8988T (cell line): Measurements from ENCODE around the gene PJVK.
"Not testable (repeated sequence)": the region's sequence is repeated elsewhere in the genome, so short reads cannot be mapped to it uniquely, and the experiment has no call there.

ENCODE experiments used
- DNase-seq: peaks from one replicate; pipeline ENCODE4 v3.0.0; 2011

The PJVK gene, protein sequence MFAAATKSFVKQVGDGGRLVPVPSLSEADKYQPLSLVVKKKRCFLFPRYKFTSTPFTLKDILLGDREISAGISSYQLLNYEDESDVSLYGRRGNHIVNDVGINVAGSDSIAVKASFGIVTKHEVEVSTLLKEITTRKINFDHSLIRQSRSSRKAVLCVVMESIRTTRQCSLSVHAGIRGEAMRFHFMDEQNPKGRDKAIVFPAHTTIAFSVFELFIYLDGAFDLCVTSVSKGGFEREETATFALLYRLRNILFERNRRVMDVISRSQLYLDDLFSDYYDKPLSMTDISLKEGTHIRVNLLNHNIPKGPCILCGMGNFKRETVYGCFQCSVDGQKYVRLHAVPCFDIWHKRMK

DNA sequence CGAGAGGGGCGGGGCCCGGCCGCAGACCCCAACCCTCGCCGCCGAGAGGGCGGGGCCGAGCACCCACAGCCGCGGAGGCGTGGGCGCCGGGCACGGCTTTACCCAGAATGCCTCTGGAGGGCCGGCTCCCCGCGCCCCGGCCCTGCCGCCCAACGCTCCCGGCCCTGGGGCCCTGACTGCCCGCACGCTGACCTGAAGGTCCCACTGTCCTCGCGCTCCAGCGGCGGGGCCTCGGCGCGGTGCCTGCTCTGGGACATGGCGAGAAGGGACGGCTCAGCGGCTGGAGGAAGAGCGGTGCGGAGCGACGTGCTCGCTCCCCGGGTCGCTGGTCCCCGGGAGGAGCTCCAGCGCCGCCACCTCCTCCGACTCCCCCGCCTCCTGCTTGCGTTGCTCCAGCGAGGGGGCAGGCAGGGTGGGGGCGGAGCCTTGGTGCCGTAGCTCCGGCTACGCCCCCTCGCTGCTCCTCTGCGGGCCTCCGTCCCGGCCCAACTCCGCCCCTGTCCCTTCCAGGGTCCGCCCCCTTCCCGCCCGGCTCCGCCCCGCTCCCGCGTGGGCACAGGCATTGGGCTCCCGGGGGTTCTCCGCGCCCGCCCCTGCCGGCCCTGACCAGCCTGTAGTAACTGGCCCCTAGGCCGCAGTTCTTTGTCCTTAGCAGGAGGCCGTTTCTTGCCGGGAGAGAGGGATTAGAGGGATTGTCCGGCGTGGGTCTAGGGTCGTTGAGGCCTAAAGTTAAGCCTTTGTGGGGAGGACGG lies at the start of gene PJVK, which contains the start of gene PRKRA:
PJVK (plus strand) TSS at position 605 of the 752 bp plus-strand sequence. CDS start 2,032 bp downstream, outside the sequence.
PRKRA (minus strand) TSS at position 402 of the 752 bp plus-strand sequence; CDS start at position 257, 145 bp downstream.
- DNase-seq: peak; percentile 74

DNA sequence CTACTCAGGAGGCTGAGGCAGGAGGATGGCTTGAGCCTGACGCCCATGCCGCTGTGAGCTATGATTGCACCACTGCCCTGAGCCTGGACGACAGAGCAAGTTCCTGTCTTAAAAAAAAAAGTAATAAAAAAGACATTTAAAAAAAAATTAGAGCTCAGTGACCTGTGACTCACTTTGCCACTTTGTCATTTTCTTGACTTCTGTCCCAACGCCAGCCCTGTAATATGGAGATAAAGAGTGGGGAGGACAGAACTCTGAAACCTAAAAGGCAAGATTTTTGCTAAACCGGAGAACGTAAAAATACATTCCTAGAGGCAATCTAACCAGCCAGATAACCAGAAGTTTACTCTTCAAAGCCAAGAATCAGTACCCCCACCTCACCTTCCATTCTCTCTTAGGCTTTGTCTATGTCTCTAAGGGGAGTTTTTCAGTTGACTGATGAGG lies 49.2 kb upstream of the PJVK start:
- no peak for DNase-seq

DNA sequence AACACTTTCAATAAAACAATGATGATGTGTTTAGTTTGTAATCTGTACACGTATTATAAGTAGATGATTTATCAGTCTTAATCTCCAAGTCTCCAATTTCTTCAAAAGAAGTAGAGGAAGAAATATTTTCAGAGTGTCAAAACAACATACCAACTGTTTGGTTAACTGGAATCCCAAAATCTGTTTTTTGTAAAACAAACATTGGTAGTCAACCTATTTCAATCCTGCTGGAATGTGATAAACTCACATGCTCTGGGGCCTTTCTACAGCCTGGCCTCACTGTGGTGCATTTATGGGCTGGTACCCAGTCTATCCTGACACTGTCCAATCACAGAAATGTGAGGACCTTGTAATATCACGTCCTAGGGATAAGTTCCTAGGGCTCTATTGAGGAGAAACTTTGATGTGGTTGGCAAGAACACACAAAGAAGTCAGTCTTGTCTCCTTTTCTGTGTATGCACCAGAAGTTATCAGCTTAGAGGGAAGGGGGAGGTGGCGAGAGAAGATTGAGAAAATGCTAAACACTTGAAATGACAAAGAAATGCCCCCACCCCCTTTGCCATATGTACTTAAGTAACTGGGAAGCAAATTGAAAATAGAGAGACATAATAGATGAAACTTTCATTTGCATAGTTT lies 47.4 kb upstream of the PJVK start:
- DNase-seq: no peak

DNA sequence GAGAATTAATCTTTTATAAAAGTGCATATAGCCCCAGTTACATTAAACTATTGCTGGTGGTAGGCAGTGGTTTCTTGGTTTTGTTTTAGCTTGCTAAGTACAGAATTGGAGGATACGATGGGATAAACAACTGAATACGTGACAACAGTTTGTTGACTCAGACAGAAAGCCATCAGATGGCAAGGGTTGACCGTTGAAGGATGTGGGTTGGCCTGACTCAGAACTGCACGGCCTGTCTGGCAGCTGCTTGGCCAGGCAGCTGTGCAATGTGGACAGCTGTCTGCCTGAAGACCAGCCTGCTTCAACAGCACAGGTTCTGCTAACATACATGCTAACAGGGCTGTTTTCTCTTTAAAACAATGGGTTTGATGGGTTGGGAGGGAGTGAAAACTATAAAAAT lies 46.8 kb upstream of the PJVK start:
- DNase-seq: no peak

DNA sequence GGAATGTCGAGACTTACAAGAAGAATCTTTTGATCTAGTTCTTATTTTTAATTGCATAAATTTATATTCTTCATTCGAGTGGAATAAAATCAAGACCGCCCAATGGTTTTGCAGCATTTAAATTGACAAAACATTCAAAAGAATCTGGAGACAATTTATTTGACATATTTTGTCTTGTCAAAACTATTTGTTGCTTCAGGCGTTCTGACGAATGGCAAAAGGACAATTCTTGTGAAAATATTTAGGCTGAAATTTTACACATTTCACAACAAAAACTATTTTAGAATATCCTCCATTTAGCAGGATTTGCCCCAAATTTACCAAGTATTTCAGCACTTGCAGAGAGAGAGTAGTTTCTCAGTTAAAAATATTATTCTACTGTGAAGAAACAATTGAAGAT lies 41.9 kb upstream of the PJVK start:
- DNase-seq: no peak

DNA sequence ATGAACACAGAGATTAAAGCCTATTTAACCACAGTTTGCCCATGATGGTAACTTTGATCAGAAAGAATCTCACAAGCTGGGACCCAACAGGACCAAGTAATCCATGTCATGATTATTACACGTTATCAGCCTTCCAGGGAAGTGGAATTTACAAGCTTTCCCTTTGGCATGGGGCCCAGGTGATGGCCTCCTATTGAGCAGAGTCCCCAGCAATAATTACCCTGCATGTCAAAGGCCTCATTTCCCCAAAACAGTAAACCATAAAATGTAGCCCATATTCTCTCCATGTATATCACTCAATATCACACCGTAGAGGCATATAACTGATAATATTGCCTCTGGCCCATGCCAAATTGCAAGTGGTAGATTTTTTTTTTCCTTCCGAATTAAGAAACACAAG lies 39.1 kb upstream of the PJVK start:
- DNase-seq: no peak

DNA sequence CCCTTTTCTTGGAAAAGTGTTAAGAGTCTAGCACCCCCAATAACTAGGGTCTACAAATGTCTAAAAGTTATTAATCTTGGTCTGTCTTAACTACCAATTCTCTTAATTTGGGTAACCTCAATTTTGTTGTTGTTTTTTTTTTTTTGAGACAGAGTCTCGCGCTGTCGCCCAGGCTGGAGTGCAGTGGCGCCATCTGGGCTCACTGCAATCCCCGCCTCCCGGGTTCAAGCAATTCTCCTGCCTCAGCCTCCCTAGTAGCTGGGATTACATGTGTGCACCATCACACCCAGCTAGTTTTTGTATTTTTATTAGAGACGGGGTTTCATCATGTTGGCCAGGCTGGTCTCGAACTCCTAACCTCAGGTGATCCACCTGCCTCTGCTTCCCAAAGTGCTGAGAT lies 38.7 kb upstream of the PJVK start:
- DNase-seq: not testable (repeated sequence)

DNA sequence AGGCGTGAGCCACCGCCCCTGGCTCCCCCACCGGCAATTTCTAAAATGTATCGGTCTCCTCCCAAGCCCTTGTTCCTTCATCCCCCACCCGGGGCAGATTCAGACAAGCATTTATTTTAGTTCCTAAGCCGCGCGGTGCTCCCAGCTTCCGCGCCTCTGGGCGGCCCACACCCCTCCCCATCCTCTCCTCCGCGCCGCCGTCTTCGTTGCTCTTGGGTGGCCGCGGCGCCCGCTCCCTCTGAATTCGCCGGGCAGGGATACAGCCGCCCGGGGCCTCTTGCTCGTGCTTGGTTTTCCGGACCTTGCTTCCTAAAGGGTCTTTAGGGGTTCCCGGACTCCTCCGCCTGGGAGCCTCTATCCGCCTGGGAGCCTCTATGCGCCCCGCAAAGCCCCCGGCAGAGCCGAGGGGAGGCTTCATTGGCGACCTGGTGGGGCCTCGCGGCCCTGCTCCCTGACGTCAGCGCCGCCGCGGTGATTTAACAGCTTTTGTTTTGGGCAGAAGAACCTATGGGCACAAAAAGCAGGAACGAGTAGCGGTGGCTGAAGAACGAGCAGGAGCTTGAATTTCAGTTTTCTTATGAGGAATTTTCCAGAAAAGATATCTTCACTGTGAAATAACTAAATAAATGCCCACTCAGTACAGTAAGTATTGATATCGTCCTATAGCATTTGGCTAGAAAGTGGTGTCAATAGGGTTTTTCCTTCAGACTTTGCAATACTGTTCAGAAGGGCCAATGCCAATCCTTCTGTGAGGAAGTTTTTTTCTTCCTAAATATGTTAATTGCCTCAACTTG lies 37.5 kb upstream of the PJVK start:
- DNase-seq: peak; percentile 17

DNA sequence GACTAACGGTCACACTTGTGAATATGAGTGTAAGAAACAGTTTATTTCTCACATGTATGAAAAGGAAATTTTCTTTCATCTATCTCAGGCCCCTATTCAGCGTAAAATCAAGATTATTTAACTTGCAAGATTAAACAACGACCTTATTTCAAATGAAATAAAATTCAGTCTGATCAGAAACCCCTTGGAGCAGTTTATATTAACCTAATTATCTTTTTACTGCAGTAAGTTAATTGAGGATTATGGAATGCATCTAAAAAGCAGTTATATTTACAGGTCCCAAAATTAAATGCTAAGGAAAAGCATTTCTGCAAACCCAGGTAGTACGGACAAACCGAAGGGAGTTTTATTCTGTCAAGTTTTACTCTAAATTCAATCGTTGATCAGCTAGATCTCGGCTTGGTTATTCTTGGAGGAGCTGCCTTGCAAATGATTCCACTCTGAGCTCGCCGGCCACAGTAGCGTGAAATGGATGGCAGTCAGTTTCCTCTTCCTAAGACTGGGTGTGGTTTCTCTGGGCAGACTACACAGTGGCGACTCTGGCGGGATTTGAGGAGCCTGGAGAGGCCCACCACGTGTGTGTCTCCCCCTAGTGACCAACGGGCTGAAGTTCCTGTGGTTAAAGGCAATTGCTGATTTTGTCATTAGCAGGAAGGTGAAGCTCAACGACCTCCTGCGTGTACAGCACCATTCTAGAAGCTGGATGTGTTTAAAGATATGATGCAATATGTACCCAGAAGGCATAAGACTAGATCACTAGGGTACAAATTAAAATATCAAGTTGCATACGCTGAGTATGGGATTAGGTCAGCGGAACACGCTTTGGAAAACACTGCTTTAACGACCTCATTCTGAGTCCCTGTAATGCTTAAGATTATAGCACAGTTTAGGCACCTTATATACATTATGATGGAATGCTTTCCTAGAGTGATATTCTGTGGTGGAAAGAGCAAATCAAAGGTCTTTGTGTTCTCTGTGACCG lies 36.6 kb upstream of the PJVK start:
- no peak for DNase-seq

DNA sequence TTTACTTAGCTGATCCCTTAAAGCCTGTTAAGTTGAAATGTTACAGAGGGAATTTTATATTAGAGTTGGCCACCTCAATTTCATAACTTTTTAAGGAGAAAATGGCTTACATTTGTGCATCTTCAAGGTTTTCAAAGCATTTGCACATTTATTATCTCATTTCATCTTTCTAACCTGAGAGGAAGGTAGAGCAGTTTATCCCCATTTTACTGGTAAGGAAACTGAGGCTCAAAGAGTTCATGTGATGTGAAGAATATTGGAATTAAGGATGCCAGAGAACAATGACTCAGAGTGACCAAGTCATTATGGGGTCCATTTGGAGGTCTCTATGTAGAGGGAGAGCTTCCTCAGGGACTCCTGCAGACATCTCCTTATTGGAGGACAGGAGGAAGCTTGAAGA lies 35.2 kb upstream of the PJVK start:
- no peak for DNase-seq

DNA sequence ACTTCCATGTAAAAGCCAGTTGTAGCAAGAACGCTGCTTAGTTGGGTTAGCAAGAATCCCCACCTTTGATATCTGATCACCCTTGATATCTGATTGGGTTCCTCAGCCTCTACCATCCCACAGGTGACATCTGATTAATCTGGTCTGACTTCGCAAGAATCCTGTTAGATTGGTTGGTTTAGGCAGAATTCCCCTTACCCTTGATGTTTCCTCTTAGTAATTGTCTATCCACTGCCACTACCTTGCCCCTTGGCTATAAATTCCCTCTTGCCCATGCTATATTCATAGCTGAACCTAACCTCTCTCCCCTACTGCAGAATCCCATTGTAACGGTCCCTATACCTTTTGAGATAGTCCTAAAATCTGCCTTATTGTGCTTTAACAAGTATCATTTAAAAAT lies 33.3 kb upstream of the PJVK start:
- no peak for DNase-seq

DNA sequence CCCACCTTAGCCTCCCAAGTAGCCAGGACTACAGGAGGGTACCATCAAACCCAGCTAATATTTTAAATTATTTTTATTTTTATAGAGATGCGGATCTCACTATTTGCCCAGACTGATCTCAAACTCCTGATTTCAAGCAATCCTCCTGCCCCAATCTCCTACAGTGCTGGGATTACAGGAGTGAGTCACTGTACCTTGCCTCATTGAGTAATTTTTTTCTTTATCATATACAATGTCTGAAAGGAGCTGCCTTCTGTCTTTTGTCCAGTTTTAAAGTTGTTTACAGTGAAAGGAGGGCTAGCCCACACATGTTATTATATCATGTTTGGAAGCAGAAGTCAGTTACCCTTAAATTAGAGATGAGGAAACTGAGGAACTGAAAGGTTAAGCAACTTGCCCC lies 32.8 kb upstream of the PJVK start:
- no peak for DNase-seq

DNA sequence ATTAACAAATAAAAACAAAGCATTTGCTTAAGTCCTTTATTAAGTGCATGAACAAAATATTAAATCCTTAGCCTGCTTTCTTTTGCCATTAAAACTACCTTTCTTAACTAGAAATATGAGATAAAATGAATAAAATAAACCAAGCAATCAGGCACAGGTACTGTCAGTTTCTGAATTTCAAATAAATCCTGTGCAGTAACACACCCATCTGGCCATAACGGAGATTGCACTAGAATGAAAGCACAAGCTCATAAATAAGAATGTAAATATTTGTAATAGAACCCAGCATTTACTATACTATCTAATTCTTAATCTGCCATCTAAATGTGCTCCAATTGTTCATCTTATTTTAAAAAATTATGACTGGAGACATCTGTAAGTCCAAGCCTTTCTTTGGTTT lies 32.1 kb upstream of the PJVK start:
- no peak for DNase-seq

DNA sequence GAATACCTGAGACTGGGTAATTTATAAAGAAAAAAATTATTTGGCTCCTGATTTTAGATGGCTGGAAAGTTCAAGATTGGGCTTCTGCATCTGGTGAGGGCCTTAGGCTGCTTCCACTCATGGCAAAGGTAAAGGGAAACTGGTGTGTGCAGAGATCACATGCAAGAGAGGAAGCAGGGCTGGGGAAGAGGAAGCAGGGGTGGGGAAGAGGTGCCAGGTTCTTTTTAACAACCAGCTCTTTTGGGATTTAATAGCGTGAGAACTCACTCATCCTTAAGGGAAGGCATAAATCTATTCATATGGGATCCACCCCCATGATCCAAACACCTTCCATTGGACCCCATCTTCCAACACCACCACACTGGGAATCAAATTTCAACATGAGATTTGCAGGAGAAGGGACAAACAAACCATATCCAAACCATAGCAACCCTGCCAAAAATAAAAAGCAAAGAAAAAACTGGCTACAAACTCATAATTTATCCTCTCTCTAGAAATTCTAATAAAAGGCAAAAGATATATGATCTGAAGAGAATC lies 30.6 kb upstream of the PJVK start:
- DNase-seq: no peak

DNA sequence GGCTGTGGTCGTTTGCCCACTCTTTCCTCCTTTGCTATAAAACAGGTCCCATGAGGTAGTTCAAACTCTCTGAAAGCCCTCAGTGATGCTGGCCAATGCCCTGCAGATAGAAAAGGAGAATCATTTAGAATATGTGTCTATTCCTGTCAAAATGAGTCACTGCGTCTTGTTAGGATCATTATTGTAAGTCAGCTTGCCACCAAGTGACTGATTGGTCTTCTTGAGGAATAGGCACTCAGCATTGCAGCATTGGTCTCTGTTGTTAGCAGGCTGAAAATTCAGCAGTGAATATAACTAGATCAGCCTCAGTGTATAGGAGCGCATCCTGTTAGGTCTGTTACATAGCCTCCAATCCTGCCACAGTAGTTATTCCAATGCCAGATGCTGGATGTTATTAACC lies 29.1 kb upstream of the PJVK start:
- no peak for DNase-seq

DNA sequence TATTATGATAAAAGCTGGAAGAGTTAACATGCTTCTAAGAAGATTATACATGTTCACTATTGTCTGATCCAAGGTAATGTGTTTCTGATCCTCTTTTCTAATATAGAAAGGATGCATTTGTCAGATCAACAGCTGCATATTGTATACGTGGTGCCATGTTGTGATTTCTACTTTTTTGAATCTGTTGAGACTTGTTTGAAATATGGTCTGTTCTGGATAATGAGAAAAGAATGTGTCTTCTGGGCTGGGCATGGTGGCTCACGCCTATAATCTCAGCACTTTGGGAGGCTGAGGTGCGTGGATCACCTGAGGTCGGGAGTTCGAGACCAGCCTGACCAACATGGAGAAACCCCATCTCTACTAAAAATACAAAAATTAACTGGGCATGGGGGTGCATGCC lies 27.4 kb upstream of the PJVK start:
- not testable (repeated sequence) for DNase-seq

DNA sequence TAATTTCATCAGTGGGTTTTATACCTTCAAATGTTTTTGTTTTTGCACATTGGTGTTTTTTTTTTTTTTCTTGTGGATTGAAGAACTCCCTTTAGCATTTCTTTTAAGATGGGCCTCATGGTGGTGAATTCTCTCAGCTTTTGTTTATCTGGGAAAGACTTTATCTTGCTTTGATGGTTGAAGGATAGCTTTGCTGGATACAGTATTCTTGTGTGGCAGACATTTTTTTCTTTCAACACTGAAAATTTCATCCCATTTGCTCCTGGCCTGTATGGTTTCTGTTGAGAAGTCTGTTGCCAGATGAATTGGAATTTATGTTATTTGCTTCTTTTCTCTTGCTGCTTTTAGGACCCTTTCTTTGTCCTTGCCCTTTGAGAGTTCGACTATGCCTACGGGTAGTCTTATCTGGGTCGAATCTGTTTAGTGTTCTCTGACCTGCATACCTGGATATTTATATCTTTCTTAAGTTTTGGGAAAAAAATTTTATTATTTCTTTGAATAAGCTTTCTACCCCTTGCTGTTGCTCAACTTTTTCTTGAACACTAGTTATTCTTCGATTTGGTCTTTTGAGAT lies 25.8 kb upstream of the PJVK start:
- DNase-seq: no peak

DNA sequence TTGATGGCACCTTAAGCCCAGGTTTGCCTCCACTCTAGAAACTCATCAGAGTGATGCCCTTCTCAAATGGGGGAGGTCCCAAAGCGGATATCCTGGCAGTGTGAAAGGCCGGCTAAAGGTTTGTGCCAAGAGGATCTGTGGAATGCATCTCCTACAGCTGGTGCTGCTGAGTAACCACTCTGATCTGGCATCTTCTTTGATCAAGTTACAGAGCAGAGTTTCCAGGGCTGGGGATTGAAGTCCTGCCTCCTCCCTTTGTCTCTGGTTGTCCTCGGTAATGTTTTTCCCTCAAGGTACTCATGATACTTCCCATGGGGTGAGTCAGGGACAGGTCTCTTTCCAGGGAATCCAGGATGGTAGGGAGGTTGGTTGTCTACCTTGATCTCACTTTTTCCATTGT lies 24.8 kb upstream of the PJVK start:
- no peak for DNase-seq

DNA sequence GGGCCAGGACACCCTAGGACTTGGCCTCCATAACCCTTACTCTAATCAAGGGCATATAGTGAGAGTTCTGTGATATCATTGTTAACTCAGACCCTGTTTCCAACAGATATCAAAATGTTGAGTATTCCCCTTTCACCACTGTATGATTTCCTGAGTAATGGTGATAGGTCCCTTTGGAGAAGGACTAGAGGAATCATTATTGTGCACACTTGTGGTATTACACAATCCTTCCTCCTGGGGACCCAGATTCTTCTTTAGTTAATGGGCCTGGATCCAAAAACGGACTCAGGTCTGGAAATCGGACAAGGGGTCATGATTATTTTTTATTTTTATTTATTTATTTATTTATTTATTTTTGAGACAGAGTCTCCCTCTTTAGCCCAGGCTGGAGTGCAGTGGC lies 23.7 kb upstream of the PJVK start:
- DNase-seq: no peak

DNA sequence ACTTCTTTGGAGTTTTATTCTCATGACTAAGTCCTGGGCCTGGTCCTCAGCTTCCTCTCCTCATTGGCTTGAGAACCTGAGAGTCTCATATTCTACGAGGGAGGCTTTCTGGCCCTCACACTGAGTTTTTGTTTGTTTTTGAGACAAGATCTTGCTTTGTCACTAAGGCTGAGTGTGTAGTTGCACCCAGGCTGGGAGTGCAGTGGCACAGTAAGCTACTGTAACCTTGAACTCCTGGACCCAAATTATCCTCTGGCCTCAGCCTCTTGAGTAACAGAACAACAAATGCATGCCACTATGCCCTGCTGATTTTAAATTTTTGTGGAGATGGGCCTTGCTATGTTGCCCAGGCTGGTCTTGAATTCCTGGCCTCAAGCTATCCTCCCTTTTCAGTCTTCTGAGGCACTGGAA lies 22.8 kb upstream of the PJVK start:
- no peak for DNase-seq

DNA sequence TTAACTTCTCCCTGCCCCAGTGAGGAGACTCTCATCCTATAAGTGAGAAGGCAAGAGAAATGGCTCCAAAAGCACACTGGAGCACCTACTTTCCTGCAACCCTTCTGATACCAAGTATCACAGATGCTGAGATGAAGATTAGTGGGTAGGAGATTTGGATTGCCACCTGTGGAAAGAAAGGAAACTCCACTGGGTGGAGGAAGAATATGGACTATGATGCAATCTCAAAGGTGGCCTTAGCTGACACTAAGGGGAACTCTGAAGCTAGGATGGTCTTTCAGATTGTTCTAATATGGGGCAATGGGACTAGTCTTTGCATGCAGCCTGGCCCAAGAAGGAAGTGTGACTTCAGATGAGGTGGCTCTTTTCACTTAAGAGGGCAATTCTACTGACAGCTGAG lies 21.8 kb upstream of the PJVK start:
- DNase-seq: no peak
